ENCODE measurements around the gene CAMK1D. TPM values are rescaled to one million over a fixed set of nuclear protein-coding genes. Genes with fewer than 3 reads are reported as not detected.

The CAMK1D gene
- total RNA-seq, 1 donor from 2014 or later = 10.9 TPM

DNA sequence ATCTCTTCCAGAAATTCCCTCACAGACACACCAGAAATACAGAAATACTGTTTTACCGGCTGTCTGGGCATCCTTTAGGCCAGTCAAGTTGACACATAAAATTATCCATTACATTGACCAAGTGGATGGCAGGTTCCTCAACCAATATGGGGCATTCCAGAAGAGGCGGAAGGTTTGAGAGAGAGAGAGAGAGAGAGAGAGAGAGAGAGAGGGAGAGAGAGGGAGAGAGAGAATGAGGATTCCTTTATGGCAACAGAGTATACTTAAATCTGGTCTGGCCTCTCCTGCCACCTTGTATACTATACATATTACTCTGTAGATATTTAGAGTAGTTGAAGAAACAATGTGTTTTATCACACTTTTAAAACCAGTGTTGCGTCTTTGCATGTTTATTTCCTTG, 214.1 kb downstream of the CAMK1D start:
- DNase-seq = no peak

DNA sequence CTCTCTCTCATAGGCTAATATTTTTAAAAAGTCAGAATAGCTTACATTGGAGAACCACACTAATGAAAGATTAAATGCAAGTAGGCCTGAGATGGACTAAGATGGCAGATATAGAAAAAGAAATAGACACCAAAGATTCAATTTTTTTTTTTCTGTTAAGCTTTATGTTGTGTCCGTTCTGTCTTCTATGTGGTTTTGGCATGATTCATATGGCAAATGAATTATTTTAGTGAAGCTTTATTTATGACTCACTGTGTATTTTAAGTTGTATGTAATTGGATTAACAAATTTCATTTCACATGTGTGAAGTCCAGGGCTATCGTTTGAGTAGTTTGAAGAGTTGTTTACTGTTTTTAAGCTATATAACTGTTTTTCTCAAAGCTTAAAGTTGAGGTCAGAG, 214.8 kb downstream of the CAMK1D start:
- DNase-seq = no peak

DNA sequence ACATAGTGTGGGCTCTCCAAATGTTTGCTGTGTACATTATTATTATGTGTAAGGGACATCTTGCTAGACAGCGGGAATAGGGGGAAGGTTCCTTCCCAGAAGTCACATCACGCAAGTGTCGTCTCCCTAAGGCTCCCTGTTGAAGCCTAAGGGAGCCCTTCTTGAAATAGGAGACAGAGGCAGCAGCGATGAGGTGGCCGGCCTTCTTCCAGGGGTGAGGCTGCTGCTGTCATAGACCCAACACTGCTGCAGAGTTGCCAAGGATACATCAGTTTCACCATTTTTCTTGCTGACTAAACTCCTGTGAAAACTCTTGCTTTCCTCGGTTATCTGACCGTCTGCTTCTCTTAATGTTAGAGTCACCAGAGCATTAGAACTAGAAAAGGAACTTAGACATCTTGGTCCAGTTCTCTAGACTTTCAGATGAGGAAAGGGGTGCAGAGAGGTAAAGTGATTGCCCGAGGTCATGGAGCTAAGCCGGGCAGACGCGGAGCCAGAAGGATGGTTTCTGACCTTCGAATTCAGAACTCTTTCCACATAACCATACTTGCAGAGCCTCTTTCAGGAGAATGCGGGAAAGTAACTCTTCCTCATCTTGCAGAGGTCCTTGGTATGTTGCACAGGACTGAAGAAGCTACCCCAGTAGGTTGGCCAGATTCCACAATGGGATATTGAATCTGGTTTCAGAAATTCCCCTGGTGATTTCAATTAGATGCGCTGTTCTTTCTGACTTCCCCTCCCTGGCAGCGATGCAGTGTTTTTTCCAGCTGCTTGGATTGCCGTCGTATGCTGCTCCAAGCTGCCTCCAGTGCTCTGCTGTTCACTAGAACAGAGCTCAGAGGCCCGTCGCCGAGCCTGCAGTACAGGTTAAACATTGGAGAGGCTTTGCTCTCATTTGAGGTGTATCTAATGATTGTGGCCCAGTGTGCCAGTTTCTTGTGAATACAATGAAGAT, 217.1 kb downstream of the CAMK1D start:
- peak; percentile 76 for DNase-seq

DNA sequence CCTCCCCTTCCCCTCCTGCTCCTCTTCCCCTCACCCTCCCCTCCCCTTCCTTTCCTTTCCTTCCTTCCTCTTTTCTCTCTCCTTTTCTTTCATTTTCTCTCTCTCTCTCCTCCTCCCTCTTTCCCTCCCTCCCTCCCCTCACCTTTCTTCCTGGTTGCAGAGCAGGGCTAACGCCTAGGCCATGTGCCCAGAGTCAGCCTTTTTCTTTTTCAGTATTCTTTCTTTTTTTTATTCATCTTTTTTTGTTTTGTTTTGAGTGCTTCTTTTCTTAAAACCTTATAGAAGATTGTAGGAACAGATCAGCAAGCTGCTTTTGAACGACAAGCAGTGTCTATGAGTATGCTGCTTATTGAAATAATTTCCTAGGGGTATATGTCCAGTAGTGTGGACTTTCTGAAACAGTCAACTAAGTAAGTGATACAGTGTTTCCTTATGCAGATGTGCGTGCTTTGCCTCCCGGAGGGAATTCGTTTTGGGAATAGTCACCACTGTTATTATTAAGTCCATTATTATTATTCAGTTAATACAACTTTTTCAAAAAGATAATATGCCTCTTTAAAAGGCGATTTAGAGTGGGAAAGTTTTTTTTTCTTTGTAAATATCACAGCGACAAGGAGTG, 219.2 kb downstream of the CAMK1D start:
- no peak for DNase-seq

DNA sequence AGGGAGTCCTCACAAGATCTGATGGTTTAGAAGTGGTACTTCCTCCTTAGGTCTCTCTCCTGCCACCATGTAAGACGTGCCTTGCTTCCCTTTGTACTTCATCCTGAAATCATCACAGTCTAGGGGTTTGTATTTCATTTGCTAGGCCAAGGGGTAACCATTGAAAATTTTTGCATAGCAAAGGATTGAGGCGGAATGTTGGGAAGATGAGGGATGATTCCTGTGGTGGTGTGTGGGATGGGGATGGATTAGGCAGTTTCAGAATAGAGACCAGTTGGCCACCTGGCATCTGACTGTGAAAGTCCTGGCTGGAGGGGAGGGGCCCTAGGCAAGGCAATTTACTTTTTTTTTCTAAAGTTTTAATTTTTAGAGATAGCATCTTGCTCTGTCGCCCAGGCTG, 222.9 kb downstream of the CAMK1D start:
- no peak for DNase-seq

DNA sequence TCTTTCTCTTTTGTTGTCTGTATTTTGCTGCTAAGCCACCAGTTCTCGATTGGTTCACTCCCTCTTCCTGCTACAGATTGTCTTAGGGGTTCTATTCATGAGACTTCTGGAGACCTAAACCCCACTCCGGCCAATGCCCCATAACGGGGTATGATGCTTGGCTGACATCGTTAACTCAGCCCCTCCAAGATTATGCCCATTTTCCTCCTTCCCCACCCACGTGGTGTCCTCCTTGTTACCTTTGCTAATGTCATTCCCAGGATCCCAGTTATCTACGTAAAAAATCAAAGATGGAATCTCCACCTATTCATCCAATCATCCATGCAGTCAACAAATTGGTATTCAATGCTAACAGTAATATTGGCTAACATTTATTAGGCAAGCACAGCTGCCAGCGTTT, 228.3 kb downstream of the CAMK1D start:
- no peak for DNase-seq

DNA sequence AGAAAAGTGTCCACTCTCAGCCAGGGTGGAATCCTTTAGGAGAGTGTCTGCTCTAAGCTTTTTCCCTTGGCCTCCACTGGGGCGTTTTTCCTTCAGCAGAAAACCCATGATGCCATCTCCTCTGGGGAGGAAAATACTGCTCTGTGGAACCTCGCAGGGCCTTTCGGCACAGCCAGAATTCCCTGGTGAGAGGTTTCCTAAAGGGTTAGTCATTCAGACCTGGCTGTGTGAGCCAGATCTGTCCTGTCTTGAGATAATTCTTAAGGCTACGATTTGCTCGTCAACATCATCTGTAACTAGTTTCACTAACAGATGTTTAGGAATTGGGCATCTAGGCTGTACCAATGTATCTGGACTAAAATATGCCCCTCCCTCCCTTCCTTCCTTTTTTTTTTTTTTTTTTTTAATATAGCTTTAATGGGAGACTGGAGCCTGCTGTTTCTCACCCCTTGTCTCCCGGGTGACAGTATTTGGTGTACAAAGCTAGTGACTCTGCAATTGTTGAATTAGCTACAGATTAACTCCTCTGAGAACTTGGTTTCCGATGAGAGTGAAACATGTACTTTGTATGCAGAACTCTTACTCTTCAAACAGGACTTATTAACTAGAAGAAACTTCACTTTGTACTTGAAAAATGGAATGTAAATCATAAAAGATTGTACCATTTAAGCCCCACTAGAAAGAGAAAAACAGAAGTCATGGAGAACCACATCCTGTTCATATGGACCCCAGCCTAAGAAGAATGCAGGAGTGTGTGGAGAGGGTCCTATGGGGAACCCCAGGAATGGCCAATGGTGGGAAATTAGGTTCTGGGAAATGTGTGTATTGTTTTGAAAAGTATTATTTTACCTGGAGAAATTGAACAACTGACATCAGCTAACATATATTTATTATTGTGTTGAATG, 230.9 kb downstream of the CAMK1D start:
- no peak for DNase-seq

DNA sequence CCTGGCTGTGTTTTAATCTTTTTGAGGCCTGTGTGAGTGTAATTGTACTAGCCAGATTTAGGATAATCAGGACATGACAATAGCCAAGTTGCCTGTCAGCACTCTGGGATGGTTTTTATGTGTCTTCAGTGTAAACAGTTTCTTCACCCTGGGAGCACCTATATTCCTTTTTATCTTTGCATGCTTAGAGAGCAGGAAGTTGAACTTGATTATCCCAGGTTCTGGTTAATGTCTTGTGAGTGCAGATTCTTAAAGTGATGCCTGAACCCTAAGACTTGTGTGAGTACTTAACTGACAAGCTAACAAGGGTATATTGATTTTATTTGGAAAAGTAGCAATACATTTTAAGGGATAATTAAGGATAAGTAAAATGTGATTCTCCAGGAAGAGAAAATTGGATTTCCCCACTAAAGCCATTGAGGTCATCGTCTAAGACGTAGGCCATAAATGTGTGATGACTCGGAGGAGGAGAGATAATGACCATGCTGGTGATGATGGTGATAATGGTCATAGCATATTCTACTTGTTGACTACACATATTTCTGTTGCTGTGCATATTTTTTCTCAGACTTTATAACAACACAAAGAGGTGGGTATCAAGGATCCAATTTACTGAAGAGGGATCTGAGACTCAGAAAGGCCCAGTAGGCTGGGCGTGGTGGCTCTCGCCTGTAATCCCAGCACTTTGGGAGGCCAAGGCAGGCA, 234.7 kb downstream of the CAMK1D start:
- no peak for DNase-seq

DNA sequence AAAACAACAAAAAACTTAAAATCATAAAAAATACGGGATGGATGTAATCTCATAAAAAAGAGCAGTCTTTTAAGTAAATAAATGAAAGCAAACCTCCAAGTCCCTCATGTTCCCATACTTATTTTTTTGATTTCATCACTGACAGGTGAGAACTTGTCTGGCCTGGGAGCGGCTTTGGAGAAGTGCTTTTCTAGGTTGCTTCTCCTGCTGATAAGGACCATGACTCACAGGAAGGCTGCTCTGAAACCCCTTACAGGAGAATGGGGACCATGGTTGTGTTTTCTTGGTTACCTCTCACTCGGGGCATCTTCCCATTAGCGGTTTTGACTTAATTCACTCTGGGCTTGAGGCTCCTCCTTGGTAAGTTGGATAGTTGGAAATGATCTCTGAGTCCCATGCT, 237.4 kb downstream of the CAMK1D start:
- DNase-seq = no peak

DNA sequence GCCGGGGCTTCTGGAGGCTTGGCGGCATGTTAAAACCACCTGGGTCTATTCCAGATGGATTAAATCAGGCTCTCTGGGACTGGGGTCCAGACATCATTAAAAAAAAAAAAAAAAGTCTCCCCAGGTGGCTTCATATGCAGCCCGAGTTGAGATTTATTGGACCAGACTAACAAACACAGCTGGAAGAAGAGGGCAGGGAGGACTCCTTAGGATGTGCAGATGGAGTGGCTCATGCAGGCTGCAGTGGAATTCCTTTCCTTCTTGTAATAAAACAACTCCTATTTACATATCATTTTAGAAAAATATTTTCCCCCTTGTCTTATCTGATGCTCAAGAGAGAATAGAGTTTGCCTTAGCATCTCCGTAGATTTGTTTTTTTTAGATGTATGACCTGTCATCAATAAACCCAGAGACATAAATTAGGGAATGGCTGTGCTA, 238.1 kb downstream of the CAMK1D start:
- peak; percentile 55 for DNase-seq

DNA sequence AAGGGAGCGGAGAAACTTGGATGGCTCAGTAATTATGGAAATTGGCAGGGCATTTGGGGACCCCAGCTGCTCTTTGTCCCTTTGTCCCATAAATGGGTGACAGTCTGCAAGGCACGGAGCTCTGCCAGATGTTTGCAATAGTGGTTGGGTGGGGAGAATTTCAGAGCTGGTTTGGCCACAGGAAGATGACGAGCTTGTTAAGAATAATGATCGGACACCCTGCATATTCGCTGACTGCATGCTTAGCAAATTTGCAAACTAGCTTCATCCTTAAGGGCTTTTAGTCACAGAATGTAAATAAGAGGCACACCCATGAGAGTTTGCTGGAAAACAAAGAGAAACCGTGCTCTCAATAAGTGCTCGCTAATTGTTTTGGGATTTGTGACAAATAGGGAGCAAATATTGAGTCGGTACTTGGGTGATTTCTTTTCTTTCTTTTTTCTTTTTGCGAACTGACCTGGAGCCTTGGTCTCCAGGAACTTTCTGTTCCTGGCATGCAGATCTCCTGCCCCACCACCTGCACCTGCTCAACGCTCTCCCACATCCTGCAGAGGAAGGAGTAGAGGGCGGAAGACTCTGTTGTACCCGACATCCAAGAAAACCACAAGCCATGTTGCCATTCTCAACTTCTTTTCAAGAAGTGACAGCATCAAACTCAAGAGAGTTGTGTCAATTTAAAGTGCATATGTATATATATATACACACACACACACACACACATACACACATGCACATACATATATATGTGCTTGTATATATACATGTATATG, 238.9 kb downstream of the CAMK1D start:
- DNase-seq = peak; percentile 43

DNA sequence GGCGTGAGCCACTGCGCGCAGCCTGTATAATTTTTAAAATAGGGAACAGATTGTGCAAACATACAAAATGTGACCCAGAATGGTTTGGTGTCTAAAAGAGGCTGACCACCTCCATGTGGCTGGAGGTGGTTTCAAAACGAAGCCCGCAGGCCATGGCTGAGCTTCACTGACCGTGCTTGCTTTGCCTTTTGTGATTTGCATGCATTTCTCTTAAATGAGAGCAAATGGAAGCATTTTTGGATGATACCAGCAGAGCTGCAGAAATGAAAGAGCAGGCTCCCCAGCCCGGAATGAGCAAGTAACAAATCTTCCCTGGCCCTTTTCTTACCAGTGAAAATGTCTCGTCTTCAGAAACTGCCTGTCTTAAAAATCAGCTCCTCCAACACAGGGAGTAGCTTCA, 239.9 kb downstream of the CAMK1D start:
- DNase-seq = no peak

DNA sequence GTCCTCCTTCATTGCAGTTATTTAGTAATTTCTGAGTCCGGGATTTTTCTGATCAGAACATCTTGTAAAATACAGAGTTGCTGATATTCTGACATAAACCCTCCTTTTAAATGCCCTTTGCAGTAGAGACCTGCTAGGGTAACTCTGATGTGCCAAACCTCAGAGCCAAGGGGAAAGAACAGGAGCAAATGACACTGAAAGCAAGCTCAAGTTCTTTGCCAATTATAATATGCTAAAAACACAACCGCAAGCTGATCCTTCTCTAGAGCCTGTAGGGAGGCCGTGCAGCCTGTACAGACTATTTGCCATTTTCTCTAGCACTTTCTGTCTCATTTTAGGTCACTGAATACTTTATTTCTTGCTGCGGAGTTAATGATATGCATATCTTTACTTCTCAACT, 240.4 kb downstream of the CAMK1D start:
- DNase-seq = no peak

DNA sequence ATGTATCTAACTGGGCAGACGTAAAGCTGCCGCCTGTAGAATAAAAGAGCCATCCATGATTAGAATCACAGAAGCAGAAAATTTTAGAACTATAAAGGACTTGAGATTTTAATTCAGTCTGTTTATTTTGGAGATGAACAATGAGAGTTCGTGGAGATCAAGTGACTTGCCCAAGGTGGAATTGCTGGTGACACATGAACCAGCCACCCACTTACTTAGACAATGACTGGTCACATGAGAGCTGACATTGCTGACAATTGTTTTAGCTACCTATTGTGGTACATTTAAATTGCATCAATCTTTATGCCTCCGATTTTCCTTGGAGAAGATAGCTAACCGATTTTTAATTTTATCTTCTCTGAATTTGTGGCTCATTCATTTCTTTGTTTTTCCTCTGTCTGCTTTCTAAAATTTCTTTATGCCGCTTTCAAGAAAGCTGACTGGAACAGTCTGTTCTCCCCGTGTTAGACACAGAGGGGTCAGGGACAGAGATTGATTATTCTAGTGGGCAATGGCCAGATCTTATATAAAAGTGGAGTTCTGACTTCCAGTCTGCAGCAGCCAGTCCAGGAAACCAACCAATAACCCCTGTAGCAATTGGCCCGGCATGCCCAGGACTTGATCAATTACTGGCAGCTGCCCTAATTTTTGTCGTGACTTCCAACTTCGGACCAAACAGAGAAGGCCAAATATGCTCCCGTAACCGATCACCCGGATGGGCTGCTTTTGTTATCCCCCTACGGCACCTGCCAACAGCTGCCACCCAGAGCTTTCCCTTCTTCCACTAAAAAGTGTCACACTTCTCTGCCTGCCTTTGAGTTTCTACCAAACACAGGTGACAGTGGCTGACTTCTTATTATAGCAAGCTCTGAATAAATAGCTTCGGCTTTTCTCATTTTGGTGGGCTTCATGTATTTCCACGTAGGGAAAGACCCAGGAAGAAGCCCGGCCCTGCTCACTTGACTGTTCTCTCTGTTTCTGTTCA, 241.6 kb downstream of the CAMK1D start:
- DNase-seq = no peak

DNA sequence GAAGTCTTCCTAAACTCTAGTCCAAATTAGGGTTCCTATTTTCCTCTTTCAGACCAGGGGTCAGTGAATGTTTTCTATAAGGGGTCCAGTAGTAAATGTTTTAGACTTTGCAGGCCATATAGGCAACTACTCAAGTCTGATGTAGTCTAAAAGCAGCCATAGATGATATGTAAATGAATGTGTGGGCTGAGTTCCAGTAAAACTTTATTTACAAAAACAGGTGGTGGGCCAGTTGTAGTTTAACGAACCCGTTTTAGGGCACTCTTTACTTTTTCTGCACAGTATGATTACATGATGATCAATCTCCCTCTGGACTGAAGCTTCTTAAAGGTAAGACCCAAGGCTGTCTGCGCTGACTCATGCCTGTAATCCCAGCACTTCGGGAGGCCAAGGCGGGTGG, 243.6 kb downstream of the CAMK1D start:
- DNase-seq = no peak

DNA sequence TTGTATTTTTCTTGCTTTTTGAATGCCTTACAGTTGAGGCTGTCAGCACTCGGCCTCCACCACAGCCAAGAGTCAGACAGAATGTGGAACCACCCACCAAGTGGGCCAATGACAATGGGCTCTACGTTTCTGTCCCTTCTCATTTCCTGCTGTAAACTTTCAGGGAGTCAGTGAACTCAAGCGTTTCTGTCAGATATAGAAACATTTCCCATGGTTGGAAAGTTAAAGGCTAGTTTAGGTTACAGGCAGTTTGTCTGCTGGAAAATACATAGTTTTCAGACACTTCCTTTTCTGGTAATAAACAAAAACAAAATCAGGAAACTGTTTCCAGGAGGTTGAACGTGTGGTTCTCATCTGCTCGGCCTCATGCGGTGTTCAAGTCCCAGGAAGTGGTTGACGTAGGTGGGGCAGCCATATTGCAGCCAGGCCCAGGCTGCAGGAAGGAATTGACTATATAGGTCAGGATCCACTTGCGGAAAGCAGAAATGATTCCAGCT, 245.1 kb downstream of the CAMK1D start:
- DNase-seq = peak; percentile 40

DNA sequence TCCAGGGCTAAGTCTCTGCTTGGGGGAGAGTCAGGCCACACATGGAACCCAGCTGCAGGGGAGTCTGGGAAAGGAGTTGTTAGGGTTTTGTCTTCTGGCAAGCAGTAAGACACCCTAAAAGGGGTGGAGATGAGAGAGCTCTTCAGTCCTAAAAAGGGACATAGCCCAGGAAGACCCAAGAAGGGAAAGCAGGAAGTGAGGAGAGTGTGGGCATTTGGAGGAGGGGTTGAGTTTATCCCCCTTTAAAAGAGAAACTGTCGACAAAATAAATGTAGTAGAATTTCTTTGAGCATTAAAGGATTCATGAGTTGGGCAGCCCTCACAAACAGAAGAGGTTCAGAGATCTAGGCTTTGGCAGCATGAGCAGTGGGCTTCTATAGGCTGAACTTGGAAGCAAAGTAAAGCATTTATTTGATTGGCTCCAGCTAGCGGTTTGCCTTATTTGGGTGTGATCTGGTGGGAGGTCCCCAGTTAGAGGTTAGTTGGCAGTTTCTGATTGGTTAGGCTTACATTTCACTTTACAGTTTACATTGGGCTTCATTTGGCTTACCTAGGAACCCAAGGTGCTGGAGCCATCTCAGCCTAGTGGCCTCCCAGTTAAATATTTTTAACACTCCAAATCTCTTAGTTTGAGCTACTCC, 246.7 kb downstream of the CAMK1D start:
- DNase-seq = no peak

DNA sequence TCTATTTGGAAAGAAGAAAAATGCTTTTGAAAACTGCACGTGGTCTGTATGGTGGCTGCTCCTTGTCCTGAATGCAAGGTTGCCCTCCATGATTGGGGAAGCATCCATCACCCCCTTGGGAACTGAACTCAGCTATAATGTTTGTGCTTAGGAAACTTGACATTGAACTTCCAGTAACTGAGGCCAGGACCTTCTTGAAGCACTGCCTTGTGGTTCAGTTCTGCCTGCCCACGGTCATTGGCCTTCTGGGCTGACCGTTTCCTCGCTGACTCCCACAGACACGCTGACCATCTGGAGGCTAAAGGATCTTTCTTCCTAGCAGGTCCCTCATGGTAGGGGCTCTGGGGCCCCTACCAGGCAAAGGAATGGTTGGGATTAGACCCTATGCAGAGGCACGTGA, 247.8 kb downstream of the CAMK1D start:
- DNase-seq = no peak

Measured in tongue (tissue), 2 donors.